Right ventricle myocardium superior (tissue), 1 donor: ENCODE measurements around the gene ALKBH7. TPM values are rescaled to one million over a fixed set of nuclear protein-coding genes. Genes with fewer than 3 reads are reported as not detected.

ENCODE experiments used
- ATAC-seq: fragments of 200-7000 bp; cut with Tn5 transposase; one replicate; pipeline ENCODE4 v1.9.1; 2020; ENCODE audit warnings: mild to moderate bottlenecking; ENCODE audit not compliant: poor library complexity
- DNase-seq: peaks from one replicate; pipeline ENCODE4 v3.0.0-alpha.2; 2020
- intact Hi-C: fragments of 100-400 bp; cut with DNase I; formaldehyde crosslinking; loops from one replicate; pipeline ENCODE4 v1.11.2; 2022
- microRNA-seq: library from miRNA; unstranded; fragments of <30 nt; microRNA quantifications from one replicate; pipeline ENCODE4 v1.2.0, GENCODE V29; 2020
- total RNA-seq: library from RNA; stranded (reverse); fragmentation: NEBNext Ultra II Directional; extraction: Animal tissue kit (Norgen Biotek cat#: 25700); gene quantifications from one replicate; pipeline ENCODE4 v1.2.1, GENCODE V29; 2021
- donor health status: DM: no; HTN: yes; CAD: no; lungs with severe emphysema.

The ALKBH7 gene
- total RNA-seq, 1 donor from 2014 or later: 134 TPM

DNA sequence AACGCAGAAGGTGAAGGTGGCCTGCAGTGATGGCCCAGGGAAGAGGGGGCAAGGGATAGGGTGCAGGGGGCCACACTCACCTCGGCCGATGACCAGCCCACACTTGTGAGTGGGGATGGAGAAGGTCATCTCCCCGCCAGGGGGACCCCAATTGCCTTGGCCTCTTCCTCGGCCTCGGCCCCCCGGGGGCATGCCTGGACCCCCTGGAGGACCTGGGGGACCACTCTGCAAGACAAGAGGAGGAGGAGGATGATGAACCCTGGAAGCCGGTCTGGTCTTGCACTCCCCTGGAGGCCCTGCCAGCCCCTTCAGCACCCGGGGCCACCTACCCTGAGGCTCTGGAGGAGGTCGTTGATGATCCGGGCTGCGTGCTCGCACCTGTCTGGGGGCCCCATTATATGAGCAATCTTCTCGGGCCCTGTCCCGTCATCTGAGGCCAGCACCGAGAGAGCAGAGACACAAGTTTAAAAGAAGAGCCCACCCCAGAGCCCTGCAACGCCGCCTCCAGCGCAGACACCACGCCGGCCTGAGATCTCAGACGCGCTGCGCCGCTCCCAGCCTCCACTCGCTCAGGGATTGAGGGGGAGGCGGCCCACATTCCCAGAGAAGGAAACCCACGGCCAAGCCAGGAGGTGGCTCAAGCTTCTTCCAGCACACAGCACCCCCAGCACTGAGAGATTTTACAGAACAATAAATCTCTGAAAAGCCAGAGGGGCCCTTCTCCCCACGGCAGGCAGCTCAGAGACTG, 44.2 kb downstream of the ALKBH7 start:
- intact Hi-C loops: no loop called here
- ATAC-seq (no peak), DNase-seq (no peak)

DNA sequence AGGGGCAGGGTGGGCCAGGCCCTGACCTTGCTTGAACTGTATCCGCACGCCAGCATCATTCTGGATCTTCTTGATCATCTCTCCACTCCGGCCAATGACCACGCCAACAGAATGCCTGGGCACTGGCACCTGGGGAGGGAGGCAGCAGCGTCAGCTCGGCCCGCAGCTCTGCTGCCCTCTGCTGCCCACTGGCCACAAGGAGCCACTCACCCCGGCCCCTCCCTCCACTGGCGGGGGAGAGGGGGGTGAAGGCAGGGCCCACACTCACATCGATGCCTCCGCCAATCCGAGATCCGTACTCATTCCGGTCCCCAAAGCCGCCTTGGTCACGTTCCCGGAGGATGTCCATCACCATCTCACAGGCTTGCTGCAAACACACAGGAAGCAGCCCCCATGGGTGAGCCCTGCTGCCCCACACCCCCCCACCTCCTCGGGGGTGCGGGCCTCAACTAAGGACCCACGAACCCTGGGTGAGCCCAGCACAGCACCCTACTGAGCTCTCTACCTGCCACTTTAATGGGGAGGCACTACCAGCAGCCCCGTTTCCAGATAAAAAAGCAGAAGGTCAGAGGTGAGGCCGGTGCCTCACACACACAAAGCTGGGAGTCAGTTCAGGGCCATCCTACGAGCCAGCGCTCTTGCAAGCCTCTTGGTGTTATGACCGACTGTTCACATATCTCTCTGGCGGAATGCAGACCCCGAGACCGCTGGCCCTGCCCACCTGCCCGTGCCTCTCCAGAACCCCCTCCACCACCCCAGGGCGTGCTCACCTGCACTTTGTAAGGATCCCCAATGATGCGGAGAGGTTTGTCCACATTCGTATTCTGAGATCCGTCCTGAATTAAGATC, 45.3 kb downstream of the ALKBH7 start:
- DNase-seq: no peak
- intact Hi-C loops: no loop called here
- peak; percentile 37 for ATAC-seq

GRCh38 chr19:6418562-6418932, 46.0 kb downstream of the ALKBH7 start:
- ATAC-seq: no peak
- no peak for DNase-seq
- intact Hi-C loops: no loop called here

DNA sequence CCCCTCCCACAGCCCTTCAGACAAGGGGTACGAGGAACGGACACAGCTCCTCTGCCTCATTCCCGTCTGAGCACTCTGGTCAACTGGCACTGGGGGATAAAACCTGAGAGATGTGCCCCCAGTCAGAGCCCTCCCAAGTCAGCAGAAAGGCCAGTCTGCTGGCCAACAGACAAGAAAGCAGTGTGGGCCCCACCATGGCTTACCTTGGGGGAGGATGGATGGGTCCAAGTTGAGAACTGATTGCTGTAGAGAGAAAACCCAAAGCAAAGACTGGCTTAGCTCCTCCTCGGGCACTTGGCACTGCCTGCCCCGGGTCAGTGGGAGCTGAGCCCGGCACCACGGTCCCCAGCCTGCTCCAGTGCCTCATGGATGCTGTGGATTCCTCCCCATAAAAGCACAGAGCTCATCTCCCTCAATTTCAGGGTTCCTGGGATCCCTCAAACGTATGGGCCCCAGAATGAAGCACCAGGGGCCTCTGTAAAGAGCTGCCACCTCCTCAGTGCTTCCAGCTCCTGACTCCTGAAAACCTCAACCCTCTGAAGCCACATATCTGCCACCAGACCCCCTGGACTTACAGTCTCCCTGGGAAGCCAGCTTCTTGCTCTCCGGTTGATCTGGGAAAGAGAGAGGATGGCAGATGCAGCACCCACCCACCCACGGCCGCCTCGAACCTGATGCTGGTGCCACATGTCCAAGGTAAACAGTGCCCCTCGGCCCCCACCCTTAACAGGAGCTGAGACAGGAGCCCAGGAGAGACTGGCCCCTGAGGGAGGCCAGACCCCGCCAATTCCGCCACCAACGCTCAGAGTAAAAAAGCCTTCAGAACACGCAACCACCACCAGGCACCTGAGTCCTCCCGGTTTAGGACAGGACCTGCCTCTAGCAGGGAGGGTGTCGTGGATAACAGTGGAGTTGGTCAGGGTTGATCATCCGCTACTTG, 48.8 kb downstream of the ALKBH7 start:
- no peak for DNase-seq
- intact Hi-C loops: no loop called here
- ATAC-seq: no peak

GRCh38 chr19:6423499-6424194, 51.1 kb downstream of the ALKBH7 start:
- intact Hi-C loops: no loop called here
- DNase-seq (no peak), ATAC-seq (no peak)

DNA sequence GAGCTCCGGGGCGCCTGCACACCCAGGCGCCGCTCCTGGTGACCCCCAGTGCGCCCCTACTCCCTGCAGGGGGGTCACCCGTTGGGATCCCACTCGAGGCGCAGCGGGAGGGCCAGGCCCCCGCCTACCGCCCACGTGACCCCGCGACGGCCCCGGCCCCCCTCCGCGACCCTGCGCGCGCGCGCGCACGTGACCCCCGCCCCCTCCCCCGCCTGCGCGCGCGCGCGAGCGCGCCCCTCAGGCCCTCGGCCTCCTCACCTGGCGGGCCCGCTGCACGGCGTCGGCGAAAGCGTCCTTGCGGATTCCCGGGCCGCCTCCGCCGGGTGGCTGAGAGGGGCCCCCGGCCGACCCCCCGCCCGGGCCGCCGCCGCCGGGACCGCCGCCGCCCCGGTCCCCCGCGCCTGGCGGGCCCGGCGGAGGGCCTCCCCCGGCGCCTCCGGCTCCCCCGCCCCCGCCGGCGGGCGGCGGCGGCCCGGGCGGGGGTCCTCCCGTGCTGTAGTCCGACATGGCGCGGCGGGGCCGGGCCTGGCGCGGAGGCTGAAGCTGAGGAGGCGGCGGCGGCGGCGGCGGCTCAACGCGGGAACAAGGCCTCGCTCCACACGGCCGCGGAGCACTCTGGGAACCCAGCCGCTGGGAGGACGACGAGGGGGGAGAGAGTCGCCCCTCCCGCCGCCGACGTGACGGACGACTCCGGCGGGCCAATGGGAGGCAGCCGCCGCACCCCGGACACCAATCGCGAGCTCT, 51.8 kb downstream of the ALKBH7 start, which contains the start of gene KHSRP:
KHSRP (minus strand) TSS at position 617 of the 744 bp plus-strand sequence; CDS start at position 507, 110 bp downstream.
- ATAC-seq: no peak
- intact Hi-C loops: no loop called here
- DNase-seq: peak; percentile 37

Small RNAs within 50 kb of the gene (microRNA-seq; reads per million reads assigned to microRNA genes)
- gene MIR3940 (1.3 reads per million), gene MIR6790 (not detected), gene MIR6885 (not detected)

Other genes starting within 250 kb of the ALKBH7 start
- not detected for gene ACSBG2, start 237.1 kb upstream of the ALKBH7 start, total RNA-seq
- gene MLLT1, start 92.8 kb upstream of the ALKBH7 start, total RNA-seq: 37.2 TPM
- gene ACER1, start 39.2 kb upstream of the ALKBH7 start, total RNA-seq: not detected
- gene CLPP, start 11.3 kb upstream of the ALKBH7 start, total RNA-seq: 79.7 TPM
- gene PSPN, start 3.1 kb downstream of the ALKBH7 start, total RNA-seq: 0.75 TPM
- gene GTF2F1, start 20.4 kb downstream of the ALKBH7 start, total RNA-seq: 30.5 TPM
- 80.8 TPM for gene KHSRP, start 52.0 kb downstream of the ALKBH7 start, total RNA-seq
- gene SLC25A41, start 61.0 kb downstream of the ALKBH7 start, total RNA-seq: not detected
- gene SLC25A23, start 87.0 kb downstream of the ALKBH7 start, total RNA-seq: 87.0 TPM
- gene CRB3, start 91.5 kb downstream of the ALKBH7 start, total RNA-seq: not detected
- gene DENND1C, start 109.0 kb downstream of the ALKBH7 start, total RNA-seq: 0.35 TPM
- 10.8 TPM for gene TUBB4A, start 129.5 kb downstream of the ALKBH7 start, total RNA-seq
- 0.51 TPM for gene TNFSF9, start 158.2 kb downstream of the ALKBH7 start, total RNA-seq
- gene CD70, start 218.4 kb downstream of the ALKBH7 start, total RNA-seq: not detected